IPS-20b (cell line): Measurements from ENCODE around the gene SPINK4.

Experiments
- H3K27ac ChIP-seq: one replicate; pipeline ENCODE4 v1.5.1; 2013; ENCODE audit warnings: low read length
- H3K27me3 ChIP-seq: 2 replicates; pipeline ENCODE4 v1.6.1; 2013; ENCODE audit warnings: mild to moderate bottlenecking, low read length, inconsistent platforms; ENCODE audit not compliant: insufficient read depth
- H3K36me3 ChIP-seq: 2 replicates; pipeline ENCODE4 v1.6.1; 2013; ENCODE audit warnings: low read depth, mild to moderate bottlenecking, inconsistent platforms, low read length, moderate library complexity; ENCODE audit not compliant: insufficient read depth
- H3K4me1 ChIP-seq: 2 replicates; pipeline ENCODE4 v1.6.1; 2013; ENCODE audit warnings: mild to moderate bottlenecking, control low read depth, inconsistent platforms, low read length, moderate library complexity; ENCODE audit not compliant: insufficient read depth
- H3K4me3 ChIP-seq: 2 replicates; pipeline ENCODE4 v1.5.1; 2013; ENCODE audit warnings: mild to moderate bottlenecking, low read length, inconsistent platforms
- H3K9ac ChIP-seq: 2 replicates; pipeline ENCODE4 v1.6.1; 2013; ENCODE audit warnings: low read depth, mild to moderate bottlenecking, inconsistent platforms, low read length, moderate library complexity
- H3K9me3 ChIP-seq: 2 replicates; pipeline ENCODE4 v1.6.1; 2013; ENCODE audit warnings: mild to moderate bottlenecking, low read depth, low read length, inconsistent platforms; ENCODE audit not compliant: insufficient read depth

Gene SPINK4

GRCh38 chr9:33239921-33240320 is at the start of gene SPINK4:
TSS of gene SPINK4 (plus strand) at chr9:33240167. CDS start at chr9:33240209, 42 bp downstream.
- H3K9ac ChIP-seq, result no peak within 1 kb of the TSS
- H3K9me3 ChIP-seq, result no peaks in the 10 kb centered on the region
- no peak within 1 kb of the TSS for H3K27ac ChIP-seq

GRCh38 chr9:33192493-33193255 is 47.3 kb upstream of the SPINK4 start:
- Histone ChIP-seq H3K27me3 (no peaks in the 10 kb centered on the region), H3K36me3 (no peaks in the 10 kb centered on the region), H3K9ac (no peak overlapping the region), H3K4me3 (no peak overlapping the region), H3K4me1 (no peaks in the 10 kb centered on the region), H3K27ac (no peak overlapping the region), H3K9me3 (no peaks in the 10 kb centered on the region)

More at GRCh38 chr9:33239921-33240320, at the start of gene SPINK4:
- H3K4me3 ChIP-seq, result no peak within 1 kb of the TSS
- H3K36me3 ChIP-seq, result no peaks in the 10 kb centered on the region
- H3K4me1 ChIP-seq, result no peaks in the 10 kb centered on the region
- H3K27me3 ChIP-seq, result peaks cover 1% of the 10 kb centered on the region; the same call in 1 of the 2 replicates

GRCh38 chr9:33193818-33194217 is 46.1 kb upstream of the SPINK4 start:
- no peak overlapping the region for H3K4me3 ChIP-seq
- H3K9ac ChIP-seq, result no peak overlapping the region
- no peaks in the 10 kb centered on the region for H3K4me1 ChIP-seq
- H3K27me3 ChIP-seq, result no peaks in the 10 kb centered on the region
- H3K36me3 ChIP-seq, result no peaks in the 10 kb centered on the region
- H3K27ac ChIP-seq, result no peak overlapping the region
- H3K9me3 ChIP-seq, result no peaks in the 10 kb centered on the region

- no peak overlapping the region for H3K27ac ChIP-seq
- no peaks in the 10 kb centered on the region for H3K4me1 ChIP-seq
- H3K36me3 ChIP-seq, result no peaks in the 10 kb centered on the region
- no peak overlapping the region for H3K9ac ChIP-seq
- H3K4me3 ChIP-seq, result no peak overlapping the region
- H3K9me3 ChIP-seq, result no peaks in the 10 kb centered on the region
- H3K27me3 ChIP-seq, result no peaks in the 10 kb centered on the region; the same call in 1 of the 2 replicates
These were observed 43.2 kb upstream of the SPINK4 start for GRCh38 chr9:33196736-33197135.

- Histone ChIP-seq H3K27me3 (no peaks in the 10 kb centered on the region; the same call in 1 of the 2 replicates), H3K9me3 (no peaks in the 10 kb centered on the region), H3K27ac (no peak overlapping the region), H3K36me3 (no peaks in the 10 kb centered on the region), H3K4me1 (no peaks in the 10 kb centered on the region), H3K9ac (no peak overlapping the region), H3K4me3 (no peak overlapping the region)
These were observed 42.5 kb upstream of the SPINK4 start for GRCh38 chr9:33197279-33198152.

- Histone ChIP-seq H3K4me1 (no peaks in the 10 kb centered on the region), H3K27ac (no peak overlapping the region), H3K9me3 (no peaks in the 10 kb centered on the region), H3K9ac (no peak overlapping the region), H3K4me3 (no peak overlapping the region), H3K27me3 (no peaks in the 10 kb centered on the region; the same call in 1 of the 2 replicates), H3K36me3 (no peaks in the 10 kb centered on the region)
These were observed 41.8 kb upstream of the SPINK4 start for GRCh38 chr9:33198165-33198564.

- no peaks in the 10 kb centered on the region for H3K4me1 ChIP-seq
- H3K4me3 ChIP-seq, result no peak overlapping the region
- no peaks in the 10 kb centered on the region for H3K9me3 ChIP-seq
- H3K9ac ChIP-seq, result no peak overlapping the region
- H3K27ac ChIP-seq, result no peak overlapping the region
- H3K36me3 ChIP-seq, result no peaks in the 10 kb centered on the region
- no peaks in the 10 kb centered on the region; the same call in 1 of the 2 replicates for H3K27me3 ChIP-seq
These were observed 37.9 kb upstream of the SPINK4 start for GRCh38 chr9:33202018-33202417.

- H3K27ac ChIP-seq, result no peak overlapping the region
These were observed 37.3 kb upstream of the SPINK4 start for GRCh38 chr9:33202552-33203201.

GRCh38 chr9:33209394-33209793 is 30.6 kb upstream of the SPINK4 start:
- Histone ChIP-seq H3K27ac (no peak overlapping the region), H3K9me3 (no peaks in the 10 kb centered on the region), H3K9ac (no peak overlapping the region), H3K4me1 (no peaks in the 10 kb centered on the region), H3K4me3 (no peak overlapping the region), H3K27me3 (no peaks in the 10 kb centered on the region), H3K36me3 (no peaks in the 10 kb centered on the region)

More at GRCh38 chr9:33202552-33203201, 37.3 kb upstream of the SPINK4 start:
- Histone ChIP-seq H3K36me3 (no peaks in the 10 kb centered on the region), H3K9me3 (no peaks in the 10 kb centered on the region), H3K9ac (no peak overlapping the region), H3K27me3 (no peaks in the 10 kb centered on the region; the same call in 1 of the 2 replicates), H3K4me1 (no peaks in the 10 kb centered on the region), H3K4me3 (no peak overlapping the region)

- Histone ChIP-seq H3K9me3 (no peaks in the 10 kb centered on the region), H3K36me3 (no peaks in the 10 kb centered on the region), H3K4me3 (no peak overlapping the region), H3K27ac (no peak overlapping the region), H3K27me3 (no peaks in the 10 kb centered on the region), H3K4me1 (no peaks in the 10 kb centered on the region), H3K9ac (no peak overlapping the region)
These were observed 29.8 kb upstream of the SPINK4 start for GRCh38 chr9:33210006-33210715.
